GOT3 (cell line): ENCODE results near the gene ICAM4.
"Not testable (repeated sequence)": the region's sequence is repeated elsewhere in the genome, so short reads cannot be mapped to it uniquely, and the experiment has no call there.

ENCODE experiments used
- DNase-seq: peaks from one replicate; lab custom pipeline; 2025; ENCODE audit warnings: mixed read lengths; lab: John Stamatoyannopoulos, UW

ICAM4 gene

GRCh38 chr19:10318807-10319682, 32.3 kb downstream of the ICAM4 start:
- no peak for DNase-seq

GRCh38 chr19:10320602-10321416, 34.1 kb downstream of the ICAM4 start:
- DNase-seq = no peak

GRCh38 chr19:10321417-10321797, 34.7 kb downstream of the ICAM4 start:
- no peak for DNase-seq

- no peak for DNase-seq
Observed at GRCh38 chr19:10321874-10322835, 35.4 kb downstream of the ICAM4 start.

- no peak for DNase-seq
Observed at GRCh38 chr19:10325732-10326131, 39.0 kb downstream of the ICAM4 start.

- DNase-seq = no peak
Observed at GRCh38 chr19:10327793-10328192, 41.0 kb downstream of the ICAM4 start.

GRCh38 chr19:10328558-10329429, 42.0 kb downstream of the ICAM4 start:
- no peak for DNase-seq

GRCh38 chr19:10329555-10329954, 42.8 kb downstream of the ICAM4 start:
- no peak for DNase-seq

- no peak for DNase-seq
Observed at GRCh38 chr19:10332158-10332964, 45.6 kb downstream of the ICAM4 start.

- peak; percentile 93 for DNase-seq
Observed at GRCh38 chr19:10332965-10333757, 46.4 kb downstream of the ICAM4 start, which contains the start of gene RAVER1. Gene RAVER1, minus strand, starts transcription at chr19:10333529. Its CDS starts 22 bp downstream, at chr19:10333507.

- DNase-seq = no peak
Observed at GRCh38 chr19:10333758-10334587, 47.2 kb downstream of the ICAM4 start.

GRCh38 chr19:10334588-10335351, 48.0 kb downstream of the ICAM4 start:
- peak; percentile 86 for DNase-seq

- DNase-seq = no peak
Observed at GRCh38 chr19:10335352-10335985, 48.7 kb downstream of the ICAM4 start.

GRCh38 chr19:10336725-10337124, 50.0 kb downstream of the ICAM4 start:
- DNase-seq = not testable (repeated sequence)
